AG09319 (cell line): ENCODE measurements around the gene PARVG.

ENCODE experiments used
- DNase-seq: peaks from one replicate; pipeline ENCODE4 v3.0.0-alpha.2; 2010; ENCODE audit warnings: low read depth; ENCODE audit errors: extremely low read depth
- TF ChIP-seq, protein P1 (sequence below): IDR thresholded peaks from 2 replicates; pipeline ENCODE4 v1.5.1; 2011; ENCODE audit warnings: low read depth, mild to moderate bottlenecking, inconsistent platforms, low read length, moderate library complexity

PARVG gene

DNA sequence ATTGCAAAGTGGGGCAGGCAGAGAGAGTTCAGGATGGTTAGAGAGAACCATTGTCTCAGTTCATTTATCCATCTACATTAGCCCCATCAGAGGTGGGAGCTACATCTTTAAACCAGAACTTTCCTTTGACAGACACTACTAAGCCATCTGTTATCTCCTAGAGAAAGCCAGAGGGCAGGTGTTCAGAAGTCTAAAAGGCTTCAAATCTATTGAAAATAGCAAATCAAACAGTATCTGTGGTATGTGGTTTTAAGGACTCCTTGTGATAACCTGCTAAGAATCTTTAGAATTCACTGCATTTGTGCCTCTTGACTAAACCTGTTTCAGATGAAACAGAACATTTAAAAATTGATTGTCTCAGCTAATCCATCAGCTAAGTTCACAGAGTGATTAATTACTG, 43.9 kb upstream of the PARVG start:
- TF ChIP-seq, protein P1, sequence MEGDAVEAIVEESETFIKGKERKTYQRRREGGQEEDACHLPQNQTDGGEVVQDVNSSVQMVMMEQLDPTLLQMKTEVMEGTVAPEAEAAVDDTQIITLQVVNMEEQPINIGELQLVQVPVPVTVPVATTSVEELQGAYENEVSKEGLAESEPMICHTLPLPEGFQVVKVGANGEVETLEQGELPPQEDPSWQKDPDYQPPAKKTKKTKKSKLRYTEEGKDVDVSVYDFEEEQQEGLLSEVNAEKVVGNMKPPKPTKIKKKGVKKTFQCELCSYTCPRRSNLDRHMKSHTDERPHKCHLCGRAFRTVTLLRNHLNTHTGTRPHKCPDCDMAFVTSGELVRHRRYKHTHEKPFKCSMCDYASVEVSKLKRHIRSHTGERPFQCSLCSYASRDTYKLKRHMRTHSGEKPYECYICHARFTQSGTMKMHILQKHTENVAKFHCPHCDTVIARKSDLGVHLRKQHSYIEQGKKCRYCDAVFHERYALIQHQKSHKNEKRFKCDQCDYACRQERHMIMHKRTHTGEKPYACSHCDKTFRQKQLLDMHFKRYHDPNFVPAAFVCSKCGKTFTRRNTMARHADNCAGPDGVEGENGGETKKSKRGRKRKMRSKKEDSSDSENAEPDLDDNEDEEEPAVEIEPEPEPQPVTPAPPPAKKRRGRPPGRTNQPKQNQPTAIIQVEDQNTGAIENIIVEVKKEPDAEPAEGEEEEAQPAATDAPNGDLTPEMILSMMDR = no peak
- DNase-seq = no peak

DNA sequence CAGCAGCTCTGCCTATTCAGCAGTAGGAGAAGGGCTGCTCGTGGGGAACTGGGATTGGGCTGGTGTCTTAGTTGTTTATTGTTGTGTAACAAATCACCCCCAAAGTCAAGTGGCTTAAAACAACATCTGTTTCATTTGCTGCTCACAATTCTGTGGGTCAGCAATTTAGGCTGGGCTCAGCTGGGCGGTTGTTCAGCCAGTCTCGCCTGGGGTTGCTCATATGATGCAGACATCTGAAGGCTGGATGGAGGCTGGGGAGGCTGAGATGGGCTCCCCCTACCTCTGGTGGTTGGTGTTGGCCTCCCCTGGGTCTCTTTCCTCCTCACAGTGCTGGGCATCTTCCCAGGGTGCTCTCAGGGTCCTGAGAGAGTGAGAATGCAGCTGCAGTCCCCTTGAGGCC, 43.3 kb upstream of the PARVG start:
- TF ChIP-seq, protein P1 = no peak
- DNase-seq = no peak

DNA sequence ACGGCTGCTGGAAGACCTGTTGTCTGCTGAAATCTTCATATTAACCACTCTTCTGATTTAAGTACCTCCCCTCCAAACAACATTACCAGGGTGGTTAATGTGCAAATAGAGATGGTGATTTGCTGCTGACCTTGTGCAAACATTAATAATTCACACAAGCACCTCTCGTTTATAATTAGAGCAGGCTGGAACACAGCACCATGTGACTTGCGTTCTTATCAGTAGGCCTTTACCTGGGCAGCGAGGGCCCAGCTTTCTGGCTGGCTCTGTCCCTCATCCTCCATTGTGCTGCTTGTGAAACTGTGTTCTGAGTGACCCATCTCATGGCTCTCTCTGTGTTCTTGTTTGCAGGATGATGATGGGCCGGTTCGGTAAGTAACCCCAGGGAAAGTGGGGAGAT, 41.0 kb upstream of the PARVG start:
- TF ChIP-seq, protein P1 = no peak
- no peak for DNase-seq

DNA sequence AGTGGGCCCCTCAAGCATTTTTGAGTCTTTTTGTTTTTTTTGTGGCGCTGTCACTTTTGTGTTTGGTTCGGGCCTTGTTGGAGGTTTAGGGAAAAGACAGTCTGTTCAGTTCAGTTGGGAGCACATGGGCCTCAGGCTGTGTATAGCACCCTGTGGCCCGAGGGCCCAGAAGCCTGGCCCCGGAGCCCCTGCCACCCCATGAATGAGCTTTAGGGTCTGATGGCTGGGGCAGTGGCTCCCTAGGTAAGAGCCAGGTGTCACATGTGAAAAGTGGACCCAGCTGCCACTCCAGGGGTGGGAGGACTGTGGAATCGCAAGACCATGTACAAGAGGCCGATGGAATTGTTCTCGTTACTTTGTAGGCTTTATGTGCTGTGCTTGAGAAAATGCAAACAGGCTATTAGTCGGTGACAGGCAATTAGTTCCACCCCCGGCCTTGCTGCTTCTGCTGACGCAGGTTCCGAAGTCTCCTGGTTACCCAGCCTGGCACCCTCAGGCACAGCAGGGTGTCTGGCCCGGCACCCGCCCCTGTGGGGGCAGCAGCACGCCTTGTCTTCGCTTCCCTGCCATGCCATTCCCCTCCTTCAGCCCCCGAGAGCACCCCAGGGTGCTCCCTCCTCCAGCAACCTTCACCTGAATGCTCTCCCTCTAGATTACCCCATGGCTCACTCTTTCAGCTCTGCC, 38.2 kb upstream of the PARVG start:
- no peak for DNase-seq

DNA sequence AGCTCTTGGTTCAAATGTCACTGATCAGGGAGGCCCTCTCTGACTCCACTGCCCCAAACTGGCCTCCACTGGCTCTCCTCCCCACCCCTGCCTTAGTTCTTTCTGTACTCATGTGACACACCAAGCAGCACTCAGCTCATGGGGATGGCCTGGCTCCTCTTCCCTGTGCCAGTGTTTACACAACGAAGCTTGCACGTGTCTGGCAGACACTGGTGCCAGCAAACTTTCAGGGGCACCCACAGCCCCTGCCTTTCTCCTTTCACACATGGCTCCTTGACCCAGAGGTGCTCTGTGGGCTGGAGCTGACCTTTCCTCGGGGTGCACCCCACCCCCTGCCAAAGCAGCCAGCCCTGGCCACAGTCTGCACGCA, 37.6 kb upstream of the PARVG start:
- TF ChIP-seq, protein P1 = no peak
- DNase-seq = no peak

More for the DNA sequence above, 38.2 kb upstream of the PARVG start:
- TF ChIP-seq, protein P1 = no peak

DNA sequence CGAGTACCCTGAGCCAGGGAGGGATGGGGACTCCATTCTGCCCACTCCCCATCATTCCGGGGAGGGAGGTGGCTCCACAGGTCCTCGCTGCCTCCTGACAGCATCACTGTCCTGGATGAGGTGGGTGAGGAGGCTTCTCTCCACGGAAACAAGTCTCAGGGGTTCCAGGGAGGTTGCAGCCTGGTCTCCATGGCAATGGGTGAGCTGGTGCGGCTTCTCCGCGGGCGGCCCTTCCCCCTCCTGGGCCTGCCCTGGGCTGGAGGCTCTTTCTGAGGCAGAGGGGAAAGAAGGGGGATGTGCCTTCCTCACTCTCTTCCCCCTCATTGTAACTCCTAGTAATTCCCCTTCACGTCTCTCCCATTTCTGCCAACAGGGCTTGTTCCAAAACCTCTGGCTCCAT, 37.1 kb upstream of the PARVG start:
- no peak for DNase-seq
- TF ChIP-seq, protein P1 = no peak

DNA sequence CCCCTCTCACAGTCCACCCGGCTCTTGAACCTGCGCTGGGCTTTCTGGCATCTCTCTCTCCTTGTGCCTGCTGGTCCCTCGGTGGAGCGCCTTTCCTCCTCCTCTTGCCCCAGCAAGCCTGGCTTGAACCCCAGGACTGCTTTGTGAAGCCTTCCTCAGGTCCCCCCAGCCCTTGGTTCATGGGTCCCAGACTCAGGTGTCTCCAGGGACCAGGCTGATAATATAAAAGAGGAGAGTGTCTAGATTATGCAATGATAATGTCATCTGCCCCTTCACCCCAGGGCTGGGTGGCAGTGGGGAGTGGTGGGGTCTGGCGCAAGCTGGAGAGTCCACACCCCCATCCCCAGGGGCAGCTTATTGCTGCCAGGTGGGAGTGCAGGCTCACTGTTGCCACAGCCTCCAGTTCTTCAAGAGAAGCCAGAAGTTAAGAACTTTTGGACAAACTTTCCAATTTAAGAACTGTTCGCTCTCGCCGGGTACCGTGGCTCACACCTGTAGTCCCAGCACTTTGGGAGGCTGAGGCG, 36.6 kb upstream of the PARVG start:
- no peak for DNase-seq
- TF ChIP-seq, protein P1 = no peak
